SK-MEL-5 (cell line): ENCODE data around the gene CADM2. TPM values are rescaled to one million over a fixed set of nuclear protein-coding genes. Genes with fewer than 3 reads are reported as not detected.

Experiments
- small RNA-seq, 2 experiments: library from RNA; depleted of rRNA; stranded (forward); fragments of <200 nt; gene quantifications; one replicate each; pipeline ENCODE3, GENCODE V24; 2014
- total RNA-seq: library from RNA; depleted of rRNA; stranded (reverse); fragments of >200 nt; shearing (Covaris generic); gene quantifications from 2 replicates; pipeline ENCODE4 v1.2.3, GENCODE V29; 2014

The CADM2 gene
- total RNA-seq, 1 experiment from 2014 or later, result not detected

Small RNA genes within 50 kb of the gene (small RNA-seq; reads per million reads assigned to genes)
- 0 reads per million in 2 experiments for gene MIR5688
